Sigmoid colon (tissue), 7 donors: ENCODE results near the gene KTN1. TPM values are rescaled to one million over a fixed set of nuclear protein-coding genes. Genes with fewer than 3 reads are reported as not detected.

Experiments
- DNase-seq: peaks from one replicate; pipeline ENCODE4 v3.0.0-alpha.2; 2019
- H3K27ac ChIP-seq, 4 donors: fragments of 200-600 bp; sonication (generic); one replicate each; pipeline ENCODE4 v1.5.1; 2016 to 2019; ENCODE audit warnings: mild to moderate bottlenecking in 1 of 4
- H3K27me3 ChIP-seq, 3 donors: fragments of 200-600 bp; sonication (generic); one replicate each; pipeline ENCODE4 v1.5.1; 2019; ENCODE audit warnings: mild to moderate bottlenecking in 1 of 3
- H3K36me3 ChIP-seq, 4 donors: fragments of 200-600 bp; sonication (generic); one replicate each; pipeline ENCODE4 v1.5.1; 2016 to 2019
- H3K4me1 ChIP-seq, 4 donors: fragments of 200-600 bp; sonication (generic); one replicate each; pipeline ENCODE4 v1.5.1; 2017 to 2019
- H3K4me3 ChIP-seq, 4 donors: fragments of 200-600 bp; sonication (generic); one replicate each; pipeline ENCODE4 v1.5.1; 2017 to 2019; ENCODE audit warnings: mild to moderate bottlenecking in 2 of 4, moderate library complexity in 1 of 4
- H3K9me3 ChIP-seq, 4 donors: fragments of 200-600 bp in 3 of 4; sonication (generic) in 3 of 4; one replicate each; pipeline versions ENCODE4 v1.5.1 to v1.6.1; 2013 to 2019
- EP300 ChIP-seq, 4 donors: sonication (generic); formaldehyde crosslinking; IDR thresholded peaks; one replicate each; pipeline ENCODE4 v1.6.1; 2017; ENCODE audit warnings: antibody characterized with exemption in 4 of 4
- POLR2A ChIP-seq, 2 donors: fragments of 450-650 bp; IDR thresholded peaks; one replicate each; pipeline ENCODE4 v1.6.1; 2016; ENCODE audit warnings: antibody characterized with exemption in 2 of 2, mild to moderate bottlenecking in 2 of 2, moderate library complexity in 2 of 2
- POLR2AphosphoS5 ChIP-seq, 4 donors: sonication (generic); formaldehyde crosslinking; IDR thresholded peaks; one replicate each; pipeline ENCODE4 v1.6.1; 2017; ENCODE audit warnings: antibody characterized with exemption in 4 of 4
- WGBS, 2 donors: extraction: QIAGEN DNeasy Blood & Tissue Kit; methylation state at CpG; one replicate each; pipeline ENCODE4 v1.1.7; 2013; 5-methylcytosine and 5-hydroxymethylcytosine counted together
- intact Hi-C: fragments of 100-400 bp; cut with DNase I; formaldehyde crosslinking; loops from one replicate; pipeline ENCODE4 v1.15.1; 2023
- polyA plus RNA-seq, 3 donors: library from polyadenylated mRNA; stranded (reverse); fragments of 200-250 nt; gene quantifications; one replicate each; pipeline ENCODE4 v1.2.3, GENCODE V29; 2013
- total RNA-seq, 4 donors: library from RNA; depleted of rRNA; stranded (reverse); fragments of >200 nt; gene quantifications; one replicate each; pipeline ENCODE4 v1.1.0, GENCODE V29; 2016
- TF ChIP-seq, protein P1 (sequence below), 4 experiments: fragments of 450-650 bp in 3 of 4; fragments of 200-600 bp in 1 of 4; IDR thresholded peaks; one replicate each; pipeline ENCODE4 v1.5.1; 2016 to 2019; ENCODE audit warnings: antibody characterized with exemption in 4 of 4, mild to moderate bottlenecking in 3 of 4, moderate library complexity in 2 of 4
- donor health status: healthy with polysubstance abuse.
- donor health status: Bipolar disorder and iron deficiency.
- donor health status: healthy.

Gene KTN1
- total and polyA plus RNA-seq, 7 donors: 67.3 to 174 (median 120) TPM

GRCh38 chr14:55571125-55571889 lies 8.7 kb upstream of the KTN1 start:
- no peak overlapping the region for H3K27ac ChIP-seq
- intact Hi-C loops: no loop called here
- WGBS, 2 donors: 92 to 95% methylated on average over 7 of the region's 7 CpGs
- no peaks in the 10 kb centered on the region for H3K4me1 ChIP-seq
- no peaks in the 10 kb centered on the region for H3K27me3 ChIP-seq
- H3K36me3 ChIP-seq: no peaks in the 10 kb centered on the region
- TF ChIP-seq POLR2A (IDR thresholded peaks at IDR 0.05) (no peak), EP300 (IDR thresholded peaks at IDR 0.05) (no peak), POLR2AphosphoS5 (IDR thresholded peaks at IDR 0.05) (no peak)
- TF ChIP-seq, protein P1, sequence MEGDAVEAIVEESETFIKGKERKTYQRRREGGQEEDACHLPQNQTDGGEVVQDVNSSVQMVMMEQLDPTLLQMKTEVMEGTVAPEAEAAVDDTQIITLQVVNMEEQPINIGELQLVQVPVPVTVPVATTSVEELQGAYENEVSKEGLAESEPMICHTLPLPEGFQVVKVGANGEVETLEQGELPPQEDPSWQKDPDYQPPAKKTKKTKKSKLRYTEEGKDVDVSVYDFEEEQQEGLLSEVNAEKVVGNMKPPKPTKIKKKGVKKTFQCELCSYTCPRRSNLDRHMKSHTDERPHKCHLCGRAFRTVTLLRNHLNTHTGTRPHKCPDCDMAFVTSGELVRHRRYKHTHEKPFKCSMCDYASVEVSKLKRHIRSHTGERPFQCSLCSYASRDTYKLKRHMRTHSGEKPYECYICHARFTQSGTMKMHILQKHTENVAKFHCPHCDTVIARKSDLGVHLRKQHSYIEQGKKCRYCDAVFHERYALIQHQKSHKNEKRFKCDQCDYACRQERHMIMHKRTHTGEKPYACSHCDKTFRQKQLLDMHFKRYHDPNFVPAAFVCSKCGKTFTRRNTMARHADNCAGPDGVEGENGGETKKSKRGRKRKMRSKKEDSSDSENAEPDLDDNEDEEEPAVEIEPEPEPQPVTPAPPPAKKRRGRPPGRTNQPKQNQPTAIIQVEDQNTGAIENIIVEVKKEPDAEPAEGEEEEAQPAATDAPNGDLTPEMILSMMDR (IDR thresholded peaks at IDR 0.05): no peak
- DNase-seq: no peak
- H3K9me3 ChIP-seq: no peaks in the 10 kb centered on the region
- no peak overlapping the region for H3K4me3 ChIP-seq

GRCh38 chr14:55572578-55572977 lies 7.4 kb upstream of the KTN1 start:
- no peaks in the 10 kb centered on the region for H3K4me1 ChIP-seq
- no peaks in the 10 kb centered on the region for H3K9me3 ChIP-seq
- no peak overlapping the region for H3K4me3 ChIP-seq
- TF ChIP-seq, protein P1 (IDR thresholded peaks at IDR 0.05): no peak
- TF ChIP-seq POLR2A (IDR thresholded peaks at IDR 0.05): no peak
- no peak for TF ChIP-seq EP300 (IDR thresholded peaks at IDR 0.05)
- no peak for TF ChIP-seq POLR2AphosphoS5 (IDR thresholded peaks at IDR 0.05)
- intact Hi-C loops: no loop called here
- 49 to 72% methylated on average over 4 of the region's 4 CpGs for WGBS, 2 donors
- H3K27ac ChIP-seq: no peak overlapping the region
- DNase-seq: no peak
- H3K27me3 ChIP-seq: no peaks in the 10 kb centered on the region
- H3K36me3 ChIP-seq: no peaks in the 10 kb centered on the region

- H3K27ac ChIP-seq: no peak overlapping the region
- intact Hi-C loops: no loop called here
- no peaks in the 10 kb centered on the region for H3K9me3 ChIP-seq
- H3K27me3 ChIP-seq: no peaks in the 10 kb centered on the region
- H3K4me3 ChIP-seq: no peak overlapping the region
- DNase-seq: no peak
- H3K4me1 ChIP-seq: peaks cover 0 to 10% (median 4%) of the 10 kb centered on the region in 4 donors
- TF ChIP-seq EP300 (IDR thresholded peaks at IDR 0.05) (no peak), POLR2AphosphoS5 (IDR thresholded peaks at IDR 0.05) (no peak), POLR2A (IDR thresholded peaks at IDR 0.05) (no peak)
- TF ChIP-seq, protein P1 (IDR thresholded peaks at IDR 0.05): no peak
- no peaks in the 10 kb centered on the region for H3K36me3 ChIP-seq
- 98% methylated on average over 7 of the region's 7 CpGs for whole genome bisulfite sequencing, 2 donors
Observed at GRCh38 chr14:55574988-55575387, 5.0 kb upstream of the KTN1 start.

- no peaks in the 10 kb centered on the region for H3K36me3 ChIP-seq
- TF ChIP-seq EP300 (IDR thresholded peaks at IDR 0.05) (no peak), POLR2A (IDR thresholded peaks at IDR 0.05) (no peak), POLR2AphosphoS5 (IDR thresholded peaks at IDR 0.05) (no peak)
- TF ChIP-seq, protein P1 (IDR thresholded peaks at IDR 0.05): no peak
- H3K27ac ChIP-seq: no peak overlapping the region
- no peaks in the 10 kb centered on the region for H3K27me3 ChIP-seq
- WGBS, 2 donors: 94 to 96% methylated on average over 4 of the region's 4 CpGs
- H3K9me3 ChIP-seq: no peaks in the 10 kb centered on the region
- peaks cover 0 to 23% (median 13%) of the 10 kb centered on the region in 4 donors for H3K4me1 ChIP-seq
- no peak overlapping the region for H3K4me3 ChIP-seq
- intact Hi-C loops: no loop called here
- DNase-seq: no peak
Observed at GRCh38 chr14:55577229-55577628, 2.8 kb upstream of the KTN1 start.
